WTC11 (cell line): ENCODE measurements around the gene FOXI3. TPM values are rescaled to one million over a fixed set of nuclear protein-coding genes. Genes with fewer than 3 reads are reported as not detected.
A peak's percentile ranks its signal among the peaks of the same experiment; 100 is the strongest.

Experiments
- ATAC-seq: fragments of 200-7000 bp; cut with Tn5 transposase; 2 replicates; pipeline ENCODE4 v1.10.0; 2021; ENCODE audit warnings: mild to moderate bottlenecking, moderate library complexity
- CTCF ChIA-PET: fragments of 300-600 bp; sonication (Branson Sonifier 250); formaldehyde crosslinking; loops from one replicate; lab custom pipeline; 2021; ENCODE audit warnings: antibody characterized with exemption; lab: Charles Lee
- POLR2A ChIA-PET: fragments of 350-600 bp; sonication (Branson Sonifier 250); formaldehyde crosslinking; loops from one replicate; lab custom pipeline; 2021; ENCODE audit warnings: antibody characterized with exemption; lab: Charles Lee
- DNase-seq: peaks from one replicate; pipeline ENCODE4 v3.0.0; 2021; ENCODE audit warnings: low spot score
- H3K27ac Mint-ChIP-seq: 2 replicates; pipeline ENCODE4 v1.8.0; 2021; ENCODE audit warnings: mixed read lengths
- H3K27me3 Mint-ChIP-seq: 2 replicates; pipeline ENCODE4 v1.8.0; 2021; ENCODE audit warnings: low read depth, mild to moderate bottlenecking, moderate library complexity, mixed read lengths
- H3K36me3 Mint-ChIP-seq: 2 replicates; pipeline ENCODE4 v1.8.0; 2021; ENCODE audit warnings: mixed read lengths
- H3K4me1 Mint-ChIP-seq: 2 replicates; pipeline ENCODE4 v1.8.0; 2022; ENCODE audit warnings: mixed read lengths
- H3K4me3 Mint-ChIP-seq: 2 replicates; pipeline ENCODE4 v1.8.0; 2021; ENCODE audit warnings: mild to moderate bottlenecking, moderate library complexity, mixed read lengths
- H3K9me3 Mint-ChIP-seq: 2 replicates; pipeline ENCODE4 v1.8.0; 2021; ENCODE audit warnings: mixed read lengths
- ATF2 ChIP-seq: sonication (generic); formaldehyde crosslinking; IDR thresholded peaks from 2 replicates; pipeline ENCODE4 v1.8.1; 2022; ENCODE audit warnings: low read depth, missing genetic modification reagents, borderline replicate concordance
- ATF6 ChIP-seq: sonication (generic); formaldehyde crosslinking; IDR thresholded peaks from 2 replicates; pipeline ENCODE4 v1.8.1; 2023; ENCODE audit warnings: mild to moderate bottlenecking, missing genetic modification reagents
- E2F5 ChIP-seq: sonication (generic); formaldehyde crosslinking; IDR thresholded peaks from 2 replicates; pipeline ENCODE4 v1.8.1; 2022; ENCODE audit warnings: mild to moderate bottlenecking, moderate library complexity, missing genetic modification reagents
- ETV6 ChIP-seq: sonication (generic); formaldehyde crosslinking; IDR thresholded peaks from 2 replicates; pipeline ENCODE4 v1.8.1; 2022; ENCODE audit warnings: mild to moderate bottlenecking, missing genetic modification reagents
- FOXJ3 ChIP-seq: sonication (generic); formaldehyde crosslinking; IDR thresholded peaks from 2 replicates; pipeline ENCODE4 v1.9.0; 2021; ENCODE audit warnings: missing genetic modification reagents, mild to moderate bottlenecking, borderline replicate concordance
- IRF1 ChIP-seq: sonication (generic); formaldehyde crosslinking; IDR thresholded peaks from 2 replicates; pipeline ENCODE4 v1.8.0; 2023; ENCODE audit warnings: missing genetic modification reagents
- JAZF1 ChIP-seq: fragments of 250-450 bp; sonication (Bioruptor Pico); IDR thresholded peaks from 2 replicates; pipeline ENCODE4 v1.9.0; 2021; ENCODE audit warnings: moderate library complexity, mild to moderate bottlenecking, inconsistent platforms
- NR3C1 ChIP-seq: sonication (generic); formaldehyde crosslinking; conservative IDR thresholded peaks from 2 replicates; pipeline ENCODE4 v1.8.1; 2023; ENCODE audit warnings: low read depth, mild to moderate bottlenecking, missing genetic modification reagents
- SMAD4 ChIP-seq: sonication (generic); formaldehyde crosslinking; IDR thresholded peaks from 2 replicates; pipeline ENCODE4 v1.8.0; 2022; ENCODE audit warnings: mild to moderate bottlenecking, missing genetic modification reagents
- ZNF138 ChIP-seq: sonication (generic); formaldehyde crosslinking; conservative IDR thresholded peaks from 2 replicates; pipeline ENCODE4 v1.8.1; 2022; ENCODE audit warnings: mild to moderate bottlenecking, moderate library complexity, missing genetic modification reagents
- total RNA-seq: library from RNA; stranded (reverse); gene quantifications from 3 replicates; pipeline ENCODE4 v1.2.3, GENCODE V29; 2021
- TF ChIP-seq, protein P1 (sequence below): sonication (generic); formaldehyde crosslinking; IDR thresholded peaks from 2 replicates; pipeline ENCODE4 v1.8.0; 2023; ENCODE audit warnings: mild to moderate bottlenecking, missing genetic modification reagents
- TF ChIP-seq, protein P2 (sequence below): sonication (generic); formaldehyde crosslinking; conservative IDR thresholded peaks from 2 replicates; pipeline ENCODE4 v1.8.1; 2023; ENCODE audit warnings: mild to moderate bottlenecking, low read depth, missing genetic modification reagents, moderate library complexity

The FOXI3 gene
- total RNA-seq, 1 experiment from 2014 or later: 13.5 TPM

DNA sequence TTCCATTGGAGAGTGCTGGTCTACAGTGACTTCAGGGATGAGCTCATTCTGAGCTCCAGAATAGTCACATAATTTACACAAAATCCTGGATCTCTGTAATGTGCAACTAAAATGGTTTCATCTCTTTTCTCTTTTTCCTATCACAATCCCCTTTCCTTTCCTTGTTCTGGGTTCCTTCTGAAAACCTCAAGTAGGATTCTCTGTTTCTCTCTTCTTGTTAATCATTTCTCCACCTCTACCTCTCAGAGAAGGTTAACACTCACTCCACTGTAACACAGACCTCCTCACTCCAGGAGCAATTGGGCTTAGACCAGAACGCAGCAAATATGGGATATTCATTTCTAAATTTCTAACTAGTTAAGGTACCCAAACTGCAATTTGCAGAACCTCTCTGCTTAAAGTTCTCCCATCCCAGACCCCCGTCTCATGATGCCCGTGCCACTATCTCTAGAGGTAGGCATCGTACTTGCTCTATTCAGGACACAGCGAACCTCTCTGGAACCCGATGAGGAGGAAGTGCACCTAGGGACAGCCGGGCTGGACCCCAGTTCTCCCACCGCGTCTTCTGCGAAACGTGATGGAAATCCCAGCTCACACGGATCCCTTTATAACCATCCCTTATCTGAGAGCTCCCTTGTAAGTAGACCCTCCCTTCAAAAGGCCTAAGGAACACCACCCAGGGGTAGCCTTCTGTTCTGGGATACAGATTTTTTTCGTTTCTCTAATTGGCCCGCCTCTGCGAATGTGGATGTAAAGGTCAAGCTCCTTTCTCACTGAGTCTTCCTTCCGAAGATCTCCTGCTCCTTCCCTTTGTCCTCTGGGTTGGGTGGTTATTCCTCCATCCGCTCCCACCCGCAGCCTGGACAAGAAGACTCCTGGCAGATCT is 1.3 kb downstream of the FOXI3 start:
- Mint-ChIP-seq H3K27ac (no peak overlapping the region), H3K4me1 (peaks cover 23% of the 10 kb centered on the region), H3K9me3 (no peaks in the 10 kb centered on the region), H3K4me3 (peak overlapping the region; percentile 82), H3K27me3 (peaks cover 36% of the 10 kb centered on the region)
- DNase-seq (no peak), ATAC-seq (peak; percentile 8)
- POLR2A ChIA-PET: no interaction called here
- TF ChIP-seq ATF6 (CRISPR knock-in tag) (no peak), IRF1 (CRISPR knock-in tag) (no peak), ZNF138 (no peak)
- TF ChIP-seq, all 79 proteins: peak for 0
- CTCF ChIA-PET: interaction anchor here (0.6 to 2.0 kb wide), 6 partner anchors 11 to 260 kb away, joined by 3 to 10 read pairs (median 3); no protein-coding TSS in a partner anchor
- peaks cover 23% of the 10 kb centered on the region for H3K36me3 Mint-ChIP-seq

DNA sequence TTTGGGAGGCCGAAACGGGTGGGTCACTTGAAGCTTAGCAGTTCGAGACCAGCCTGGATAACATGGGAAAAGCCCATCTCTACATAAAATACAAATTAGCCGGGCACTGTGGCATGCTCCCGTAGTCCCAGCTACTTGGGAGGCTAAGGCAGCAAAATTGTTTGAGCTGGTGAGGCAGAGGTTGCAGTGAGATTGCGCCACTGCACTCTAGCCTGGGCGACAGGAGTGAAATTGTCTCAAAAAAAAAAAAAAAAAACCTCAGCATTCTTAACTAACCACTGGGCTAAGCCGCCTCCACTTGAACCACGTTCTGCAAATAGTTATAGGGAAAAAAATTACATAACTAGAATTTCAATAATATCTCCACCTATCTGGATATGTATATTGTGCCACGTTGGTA is 2.3 kb downstream of the FOXI3 start:
- H3K4me1 Mint-ChIP-seq: peaks cover 24% of the 10 kb centered on the region
- DNase-seq: no peak
- CTCF ChIA-PET: interaction anchor here (1.4 to 2.0 kb wide), 2 partner anchors 99 to 259 kb away, joined by 4 to 10 read pairs; no protein-coding TSS in a partner anchor
- no peaks in the 10 kb centered on the region for H3K9me3 Mint-ChIP-seq
- H3K36me3 Mint-ChIP-seq: peaks cover 23% of the 10 kb centered on the region
- H3K27ac Mint-ChIP-seq: no peak overlapping the region
- peak overlapping the region; percentile 82; the same call in 1 of the 2 replicates for H3K4me3 Mint-ChIP-seq
- ATAC-seq: no peak
- no peak for TF ChIP-seq JAZF1 (CRISPR knock-in tag)
- TF ChIP-seq, protein P1, sequence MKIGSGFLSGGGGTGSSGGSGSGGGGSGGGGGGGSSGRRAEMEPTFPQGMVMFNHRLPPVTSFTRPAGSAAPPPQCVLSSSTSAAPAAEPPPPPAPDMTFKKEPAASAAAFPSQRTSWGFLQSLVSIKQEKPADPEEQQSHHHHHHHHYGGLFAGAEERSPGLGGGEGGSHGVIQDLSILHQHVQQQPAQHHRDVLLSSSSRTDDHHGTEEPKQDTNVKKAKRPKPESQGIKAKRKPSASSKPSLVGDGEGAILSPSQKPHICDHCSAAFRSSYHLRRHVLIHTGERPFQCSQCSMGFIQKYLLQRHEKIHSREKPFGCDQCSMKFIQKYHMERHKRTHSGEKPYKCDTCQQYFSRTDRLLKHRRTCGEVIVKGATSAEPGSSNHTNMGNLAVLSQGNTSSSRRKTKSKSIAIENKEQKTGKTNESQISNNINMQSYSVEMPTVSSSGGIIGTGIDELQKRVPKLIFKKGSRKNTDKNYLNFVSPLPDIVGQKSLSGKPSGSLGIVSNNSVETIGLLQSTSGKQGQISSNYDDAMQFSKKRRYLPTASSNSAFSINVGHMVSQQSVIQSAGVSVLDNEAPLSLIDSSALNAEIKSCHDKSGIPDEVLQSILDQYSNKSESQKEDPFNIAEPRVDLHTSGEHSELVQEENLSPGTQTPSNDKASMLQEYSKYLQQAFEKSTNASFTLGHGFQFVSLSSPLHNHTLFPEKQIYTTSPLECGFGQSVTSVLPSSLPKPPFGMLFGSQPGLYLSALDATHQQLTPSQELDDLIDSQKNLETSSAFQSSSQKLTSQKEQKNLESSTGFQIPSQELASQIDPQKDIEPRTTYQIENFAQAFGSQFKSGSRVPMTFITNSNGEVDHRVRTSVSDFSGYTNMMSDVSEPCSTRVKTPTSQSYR: no peak
- no peak for TF ChIP-seq E2F5
- TF ChIP-seq FOXJ3 (CRISPR knock-in tag): no peak
- TF ChIP-seq, protein P2, sequence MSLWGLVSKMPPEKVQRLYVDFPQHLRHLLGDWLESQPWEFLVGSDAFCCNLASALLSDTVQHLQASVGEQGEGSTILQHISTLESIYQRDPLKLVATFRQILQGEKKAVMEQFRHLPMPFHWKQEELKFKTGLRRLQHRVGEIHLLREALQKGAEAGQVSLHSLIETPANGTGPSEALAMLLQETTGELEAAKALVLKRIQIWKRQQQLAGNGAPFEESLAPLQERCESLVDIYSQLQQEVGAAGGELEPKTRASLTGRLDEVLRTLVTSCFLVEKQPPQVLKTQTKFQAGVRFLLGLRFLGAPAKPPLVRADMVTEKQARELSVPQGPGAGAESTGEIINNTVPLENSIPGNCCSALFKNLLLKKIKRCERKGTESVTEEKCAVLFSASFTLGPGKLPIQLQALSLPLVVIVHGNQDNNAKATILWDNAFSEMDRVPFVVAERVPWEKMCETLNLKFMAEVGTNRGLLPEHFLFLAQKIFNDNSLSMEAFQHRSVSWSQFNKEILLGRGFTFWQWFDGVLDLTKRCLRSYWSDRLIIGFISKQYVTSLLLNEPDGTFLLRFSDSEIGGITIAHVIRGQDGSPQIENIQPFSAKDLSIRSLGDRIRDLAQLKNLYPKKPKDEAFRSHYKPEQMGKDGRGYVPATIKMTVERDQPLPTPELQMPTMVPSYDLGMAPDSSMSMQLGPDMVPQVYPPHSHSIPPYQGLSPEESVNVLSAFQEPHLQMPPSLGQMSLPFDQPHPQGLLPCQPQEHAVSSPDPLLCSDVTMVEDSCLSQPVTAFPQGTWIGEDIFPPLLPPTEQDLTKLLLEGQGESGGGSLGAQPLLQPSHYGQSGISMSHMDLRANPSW (CRISPR knock-in tag): no peak
- TF ChIP-seq NR3C1 (CRISPR knock-in tag): no peak
- TF ChIP-seq ETV6 (CRISPR knock-in tag): no peak
- TF ChIP-seq SMAD4 (CRISPR knock-in tag): no peak
- TF ChIP-seq ATF2 (CRISPR knock-in tag): no peak
- H3K27me3 Mint-ChIP-seq: peaks cover 36% of the 10 kb centered on the region
- POLR2A ChIA-PET: no interaction called here
